ENCODE measurements around the gene SLIT1. TPM values are rescaled to one million over a fixed set of nuclear protein-coding genes. Genes with fewer than 3 reads are reported as not detected.

Gene SLIT1
- total RNA-seq, 1 donor, result not detected

DNA sequence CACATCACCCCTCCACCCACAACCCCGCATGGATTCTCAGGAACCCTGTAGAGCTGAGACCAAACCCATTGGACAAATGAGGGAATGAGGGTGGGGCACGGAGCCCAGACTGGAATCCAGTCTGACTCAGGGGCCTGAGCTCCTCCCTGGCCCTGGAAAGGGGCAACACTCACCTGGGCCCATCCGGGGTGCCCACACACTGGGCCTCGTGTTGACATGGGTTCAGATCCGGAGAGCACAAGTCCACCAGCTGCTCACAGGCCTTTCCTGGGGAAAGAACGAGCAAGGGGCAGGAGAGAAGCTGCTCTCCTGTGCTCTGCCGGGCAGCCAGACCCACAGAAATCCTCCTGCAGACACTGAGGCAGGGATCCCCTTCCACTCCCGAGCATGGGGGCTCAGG, 172.2 kb downstream of the SLIT1 start:
- Histone ChIP-seq H3K4me1 (ENCODE audit: insufficient read depth, low read length) (no peaks in the 10 kb centered on the region), H3K27me3 (ENCODE audit: insufficient read depth, low read length) (no peaks in the 10 kb centered on the region), H3K27ac (ENCODE audit: low read depth, low read length) (no peak overlapping the region), H3K9me3 (ENCODE audit: low read depth, low read length) (no peaks in the 10 kb centered on the region), H3K79me2 (ENCODE audit: insufficient read depth, low read length) (no peaks in the 10 kb centered on the region), H3K4me2 (ENCODE audit: insufficient read depth, low read length) (no peak overlapping the region), H4K20me1 (ENCODE audit: insufficient read depth, low read length) (no peaks in the 10 kb centered on the region), H2AFZ (ENCODE audit: low read length) (no peak overlapping the region), H3K4me3 (ENCODE audit: insufficient read depth, low read length) (no peak overlapping the region), H3K36me3 (ENCODE audit: insufficient read depth, low read length) (no peaks in the 10 kb centered on the region)
- TF ChIP-seq, protein P1, sequence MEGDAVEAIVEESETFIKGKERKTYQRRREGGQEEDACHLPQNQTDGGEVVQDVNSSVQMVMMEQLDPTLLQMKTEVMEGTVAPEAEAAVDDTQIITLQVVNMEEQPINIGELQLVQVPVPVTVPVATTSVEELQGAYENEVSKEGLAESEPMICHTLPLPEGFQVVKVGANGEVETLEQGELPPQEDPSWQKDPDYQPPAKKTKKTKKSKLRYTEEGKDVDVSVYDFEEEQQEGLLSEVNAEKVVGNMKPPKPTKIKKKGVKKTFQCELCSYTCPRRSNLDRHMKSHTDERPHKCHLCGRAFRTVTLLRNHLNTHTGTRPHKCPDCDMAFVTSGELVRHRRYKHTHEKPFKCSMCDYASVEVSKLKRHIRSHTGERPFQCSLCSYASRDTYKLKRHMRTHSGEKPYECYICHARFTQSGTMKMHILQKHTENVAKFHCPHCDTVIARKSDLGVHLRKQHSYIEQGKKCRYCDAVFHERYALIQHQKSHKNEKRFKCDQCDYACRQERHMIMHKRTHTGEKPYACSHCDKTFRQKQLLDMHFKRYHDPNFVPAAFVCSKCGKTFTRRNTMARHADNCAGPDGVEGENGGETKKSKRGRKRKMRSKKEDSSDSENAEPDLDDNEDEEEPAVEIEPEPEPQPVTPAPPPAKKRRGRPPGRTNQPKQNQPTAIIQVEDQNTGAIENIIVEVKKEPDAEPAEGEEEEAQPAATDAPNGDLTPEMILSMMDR (IDR thresholded peaks at IDR 0.05; ENCODE audit: extremely low read depth, low read depth, low read length), result no peak
- peak; percentile 45 for DNase-seq (ENCODE audit: insufficient read length, low spot score, missing footprints)

- TF ChIP-seq, protein P1 (IDR thresholded peaks at IDR 0.05; ENCODE audit: extremely low read depth, low read depth, low read length), result no peak
- no peaks in the 10 kb centered on the region for H3K4me1 ChIP-seq (ENCODE audit: insufficient read depth, low read length)
- no peaks in the 10 kb centered on the region for H4K20me1 ChIP-seq (ENCODE audit: insufficient read depth, low read length)
- H3K4me3 ChIP-seq (ENCODE audit: insufficient read depth, low read length), result no peak overlapping the region
- H2AFZ ChIP-seq (ENCODE audit: low read length), result no peak overlapping the region
- H3K4me2 ChIP-seq (ENCODE audit: insufficient read depth, low read length), result no peak overlapping the region
- H3K79me2 ChIP-seq (ENCODE audit: insufficient read depth, low read length), result no peaks in the 10 kb centered on the region
- peaks cover 1% of the 10 kb centered on the region for H3K9me3 ChIP-seq (ENCODE audit: low read depth, low read length)
- H3K27me3 ChIP-seq (ENCODE audit: insufficient read depth, low read length), result no peaks in the 10 kb centered on the region
- no peak for DNase-seq (ENCODE audit: insufficient read length, low spot score, missing footprints)
- no peak overlapping the region for H3K27ac ChIP-seq (ENCODE audit: low read depth, low read length)
- no peaks in the 10 kb centered on the region for H3K36me3 ChIP-seq (ENCODE audit: insufficient read depth, low read length)
Observed at GRCh38 chr10:97012470-97012869, 173.3 kb downstream of the SLIT1 start.

DNA sequence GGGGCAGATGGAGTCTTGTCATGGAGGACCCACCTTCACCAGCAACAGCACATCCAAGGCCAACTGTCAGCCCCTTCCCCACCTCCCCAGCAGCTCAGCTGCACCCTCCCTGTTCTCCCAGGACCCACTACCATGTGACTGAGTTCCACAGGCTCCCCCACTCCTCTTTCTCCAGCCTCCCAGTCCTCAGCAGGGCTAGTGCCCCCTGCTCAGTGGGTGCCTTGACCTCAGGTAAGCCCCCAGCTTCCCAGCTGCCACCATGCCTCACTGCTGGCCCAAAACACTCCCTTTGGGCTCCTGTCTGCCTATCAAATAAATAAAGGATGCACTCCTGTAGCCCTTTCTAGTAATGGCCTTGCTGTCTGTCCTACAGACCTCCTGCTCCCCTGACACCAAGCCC, 174.4 kb downstream of the SLIT1 start:
- H3K27me3 ChIP-seq (ENCODE audit: insufficient read depth, low read length), result no peaks in the 10 kb centered on the region
- TF ChIP-seq, protein P1 (IDR thresholded peaks at IDR 0.05; ENCODE audit: extremely low read depth, low read depth, low read length), result no peak
- H3K9me3 ChIP-seq (ENCODE audit: low read depth, low read length), result peaks cover 1% of the 10 kb centered on the region
- no peak overlapping the region for H2AFZ ChIP-seq (ENCODE audit: low read length)
- H3K4me1 ChIP-seq (ENCODE audit: insufficient read depth, low read length), result no peaks in the 10 kb centered on the region
- no peak overlapping the region for H3K27ac ChIP-seq (ENCODE audit: low read depth, low read length)
- no peaks in the 10 kb centered on the region for H3K36me3 ChIP-seq (ENCODE audit: insufficient read depth, low read length)
- H3K79me2 ChIP-seq (ENCODE audit: insufficient read depth, low read length), result no peaks in the 10 kb centered on the region
- no peaks in the 10 kb centered on the region for H4K20me1 ChIP-seq (ENCODE audit: insufficient read depth, low read length)
- DNase-seq (ENCODE audit: insufficient read length, low spot score, missing footprints), result no peak
- no peak overlapping the region for H3K4me3 ChIP-seq (ENCODE audit: insufficient read depth, low read length)
- no peak overlapping the region for H3K4me2 ChIP-seq (ENCODE audit: insufficient read depth, low read length)

DNA sequence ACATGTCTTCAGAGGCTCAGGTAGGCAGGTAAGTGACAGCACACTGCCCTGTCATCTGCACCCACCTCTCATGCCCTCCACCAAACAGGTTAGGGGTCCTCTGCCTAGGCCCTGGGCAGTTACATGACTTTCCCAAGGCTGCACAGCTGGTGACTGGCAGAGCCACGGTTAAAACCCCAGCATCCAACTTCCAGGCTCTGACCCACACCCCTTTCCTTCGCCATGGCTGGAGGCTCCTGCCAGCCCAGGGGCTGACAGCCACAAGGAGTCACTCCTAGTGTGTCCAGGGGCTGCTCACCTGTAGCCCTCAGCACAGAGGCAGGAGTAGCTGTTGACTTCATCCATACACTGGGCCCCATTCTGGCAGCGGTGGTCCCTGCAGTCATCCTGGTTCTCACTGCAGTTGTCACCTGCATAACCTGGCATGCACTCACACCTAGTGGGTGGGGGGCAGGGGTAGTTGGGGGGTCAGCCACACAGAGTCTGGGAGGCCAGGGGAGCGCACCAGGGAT, 175.0 kb downstream of the SLIT1 start:
- Histone ChIP-seq H3K4me2 (ENCODE audit: insufficient read depth, low read length) (no peak overlapping the region), H3K27ac (ENCODE audit: low read depth, low read length) (no peak overlapping the region), H3K79me2 (ENCODE audit: insufficient read depth, low read length) (no peaks in the 10 kb centered on the region), H2AFZ (ENCODE audit: low read length) (no peak overlapping the region), H3K36me3 (ENCODE audit: insufficient read depth, low read length) (no peaks in the 10 kb centered on the region), H3K4me1 (ENCODE audit: insufficient read depth, low read length) (no peaks in the 10 kb centered on the region), H3K4me3 (ENCODE audit: insufficient read depth, low read length) (no peak overlapping the region), H4K20me1 (ENCODE audit: insufficient read depth, low read length) (no peaks in the 10 kb centered on the region), H3K9me3 (ENCODE audit: low read depth, low read length) (peaks cover 1% of the 10 kb centered on the region), H3K27me3 (ENCODE audit: insufficient read depth, low read length) (no peaks in the 10 kb centered on the region)
- TF ChIP-seq, protein P1 (IDR thresholded peaks at IDR 0.05; ENCODE audit: extremely low read depth, low read depth, low read length), result no peak
- DNase-seq (ENCODE audit: insufficient read length, low spot score, missing footprints), result no peak

All from osteoblast (primary cell).